GM21576 (cell line): ENCODE data around the gene POU6F1.

Source experiments
- ATAC-seq: cut with Tn5 transposase; IDR thresholded peaks from one replicate; pipeline ENCODE4 v1.9.1; 2021; ENCODE audit warnings: mild to moderate bottlenecking, moderate library complexity; ENCODE audit not compliant: unreplicated experiment

Gene POU6F1

GRCh38 chr12:51172515-51173431 is 45.1 kb downstream of the POU6F1 start, which contains the start of gene TFCP2:
TFCP2 (minus strand) TSS chr12:51173135; CDS start chr12:51172422, 713 bp downstream.
- peak; percentile 91 for ATAC-seq

DNA sequence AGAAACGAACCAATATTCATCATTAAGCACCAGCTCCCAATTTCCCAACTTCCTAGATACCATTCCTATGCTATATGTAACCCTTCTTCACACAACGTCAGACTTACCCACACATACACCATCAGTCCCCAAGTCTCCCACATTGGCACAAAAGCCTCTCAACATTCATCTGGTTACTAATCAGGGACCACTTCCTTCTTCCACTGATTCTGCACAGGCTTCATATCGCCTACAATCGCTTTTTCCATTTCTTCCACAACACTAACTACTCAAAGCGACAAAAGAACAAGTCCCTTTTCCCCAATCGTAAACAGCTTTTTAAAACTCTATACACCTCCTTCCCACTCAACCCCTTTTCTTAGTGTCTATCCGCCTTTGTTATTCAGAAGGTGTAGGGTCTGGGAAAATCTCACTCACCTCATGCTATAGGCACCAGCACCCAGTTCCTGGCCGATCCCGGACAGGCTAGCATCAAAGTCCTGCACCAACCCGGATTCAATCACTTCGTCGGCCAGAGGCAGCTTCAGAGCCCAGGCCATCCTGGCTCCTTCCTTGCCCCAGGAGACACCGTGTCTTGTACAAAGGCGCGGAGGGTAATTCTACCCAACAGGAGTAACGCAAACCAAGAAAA is 45.9 kb downstream of the POU6F1 start:
- ATAC-seq: peak; percentile 4

DNA sequence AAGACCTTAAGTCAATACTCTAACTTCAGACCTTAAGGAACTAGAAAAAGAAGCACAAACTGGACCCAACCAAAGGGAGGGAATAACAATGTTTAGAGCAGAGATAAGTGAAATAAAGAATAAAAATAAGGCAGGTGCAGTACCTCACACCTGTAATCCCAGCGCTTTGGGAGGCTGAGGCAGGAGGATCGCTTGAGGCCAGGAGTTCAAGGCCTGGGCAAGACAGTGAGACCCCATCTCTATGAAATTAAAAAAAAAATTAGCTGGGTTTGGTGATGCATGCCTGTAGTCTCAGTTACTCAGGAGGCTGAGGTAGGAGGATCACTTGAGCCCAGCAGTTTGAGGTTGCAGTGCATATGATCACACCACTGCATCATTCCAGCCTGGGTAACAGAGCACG is 54.1 kb downstream of the POU6F1 start:
- ATAC-seq: no peak

DNA sequence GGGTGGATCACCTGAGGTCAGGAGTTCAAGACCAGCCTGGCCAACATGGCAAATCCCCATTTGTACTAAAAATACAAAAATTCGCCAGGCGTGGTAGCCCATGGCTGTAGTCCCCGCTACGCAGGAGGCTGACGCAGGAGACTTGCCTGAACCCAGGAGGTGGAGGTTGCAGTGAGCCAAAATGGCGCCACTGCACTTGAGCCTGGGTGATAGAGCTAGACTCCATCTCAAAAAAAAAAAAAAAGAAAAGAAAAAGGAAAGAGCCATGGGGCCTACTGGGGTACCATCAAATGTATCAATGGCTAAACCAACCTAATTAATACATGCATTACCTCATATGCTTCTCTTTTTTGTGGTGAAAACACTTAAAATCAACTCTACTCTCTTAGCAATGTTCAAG is 55.6 kb downstream of the POU6F1 start:
- no peak for ATAC-seq

GRCh38 chr12:51160814-51161459 is 56.9 kb downstream of the POU6F1 start:
- no peak for ATAC-seq

GRCh38 chr12:51156245-51156765 is 61.6 kb downstream of the POU6F1 start:
- no peak for ATAC-seq

DNA sequence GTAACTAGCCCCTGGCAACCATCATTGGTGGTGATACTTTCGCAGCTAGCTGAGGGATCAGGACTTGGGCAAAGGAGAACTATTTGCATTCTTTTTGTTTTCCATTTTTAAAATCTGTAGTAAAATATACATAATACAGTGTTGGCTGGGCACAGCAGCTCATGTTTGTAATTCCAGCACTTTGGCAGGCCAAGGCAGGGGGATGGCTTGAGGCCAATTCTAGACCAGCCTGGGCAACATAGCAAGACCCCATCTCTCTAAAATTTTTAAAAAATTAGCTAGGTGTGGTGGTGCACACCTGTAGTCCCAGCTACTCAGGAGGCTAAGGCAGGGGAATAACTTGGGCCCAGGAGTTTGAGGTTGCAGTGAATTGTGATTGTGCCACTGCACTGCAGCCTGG is 64.9 kb downstream of the POU6F1 start:
- no peak for ATAC-seq

DNA sequence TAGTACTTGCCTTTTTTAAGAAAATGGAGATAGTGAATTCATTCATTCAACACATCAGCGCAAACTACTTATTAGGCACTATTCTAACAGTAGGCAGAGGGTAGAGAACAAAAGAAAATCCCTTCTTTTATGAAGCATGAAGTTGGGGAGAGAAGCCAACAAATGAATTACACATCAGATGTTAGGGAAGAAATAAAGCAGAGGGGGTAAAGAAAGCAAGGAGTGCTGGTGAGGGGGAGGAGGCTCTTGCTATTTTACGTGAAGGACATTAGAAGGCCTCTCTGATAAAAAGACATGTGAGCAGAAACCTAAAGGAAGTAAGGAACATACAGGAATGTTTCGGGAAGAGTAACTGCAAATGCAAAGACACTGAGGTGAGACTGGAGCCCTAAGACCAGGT is 67.1 kb downstream of the POU6F1 start:
- ATAC-seq: no peak

DNA sequence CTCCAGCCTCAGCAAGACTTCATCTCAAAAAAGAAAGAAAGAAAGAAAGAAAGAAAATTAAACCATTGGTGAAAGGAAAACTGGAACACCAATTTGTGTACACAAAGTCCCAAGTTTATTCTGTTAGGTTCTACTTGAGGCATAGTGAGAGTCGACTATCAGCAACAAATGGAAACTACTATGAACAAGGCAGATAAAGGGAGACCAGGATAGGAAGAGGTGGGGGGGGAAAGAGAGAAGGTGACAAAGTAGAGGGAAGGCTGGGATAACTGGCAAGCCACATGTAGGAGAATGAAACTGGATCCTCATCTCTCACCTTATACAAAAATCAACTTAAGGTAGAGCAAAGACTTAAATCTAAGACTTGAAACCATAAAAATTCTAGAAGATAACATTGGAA is 70.6 kb downstream of the POU6F1 start:
- ATAC-seq: no peak

- no peak for ATAC-seq
These were observed 78.5 kb downstream of the POU6F1 start for GRCh38 chr12:51139292-51139844.
